HL-60 (cell line): Measurements from ENCODE around the gene PXDN.

Experiments used
- CTCF ChIP-seq: IDR thresholded peaks from one replicate; pipeline ENCODE4 v1.5.1; 2011; ENCODE audit warnings: low read length, control low read depth, inconsistent platforms; ENCODE audit not compliant: insufficient read depth
- GABPA ChIP-seq: IDR thresholded peaks from 2 replicates; pipeline ENCODE4 v1.6.1; 2012; ENCODE audit warnings: low read depth
- POLR2AphosphoS5 ChIP-seq: IDR thresholded peaks from 2 replicates; pipeline ENCODE4 v1.6.1; 2012; ENCODE audit warnings: low read depth
- REST ChIP-seq: IDR thresholded peaks from 2 replicates; pipeline ENCODE4 v1.6.1; 2012; ENCODE audit warnings: low read depth; ENCODE audit not compliant: insufficient replicate concordance
- SPI1 ChIP-seq: IDR thresholded peaks from 2 replicates; pipeline ENCODE4 v1.6.1; 2012; ENCODE audit warnings: low read depth, mild to moderate bottlenecking, borderline replicate concordance

- TF ChIP-seq CTCF: no peak
- no peak for TF ChIP-seq REST
- no peak for TF ChIP-seq POLR2AphosphoS5
- no peak for TF ChIP-seq GABPA
- no peak for TF ChIP-seq SPI1
Measured at GRCh38 chr2:1687254-1687653, 57.1 kb downstream of the PXDN start.
